ENCODE data around the gene SPDYE17. TPM values are rescaled to one million over a fixed set of nuclear protein-coding genes. Genes with fewer than 3 reads are reported as not detected.
"Not testable (repeated sequence)": the region's sequence is repeated elsewhere in the genome, so short reads cannot be mapped to it uniquely, and the experiment has no call there.

Gene SPDYE17
- total RNA-seq, 1 donor from 2014 or later, result not detected

GRCh38 chr7:77006127-77007110, 25.7 kb downstream of the SPDYE17 start:
- H3K36me3 Mint-ChIP-seq (ENCODE audit: low read depth); H3K27me3 Mint-ChIP-seq (ENCODE audit: low read depth); H3K4me3 Mint-ChIP-seq (ENCODE audit: low read depth); intact Hi-C loops (cut with micrococcal nuclease); H3K4me1 Mint-ChIP-seq (ENCODE audit: low read depth); H3K27ac Mint-ChIP-seq; DNase-seq (ENCODE audit: low spot score); H3K9me3 Mint-ChIP-seq: not testable (repeated sequence)

GRCh38 chr7:77005461-77006057, 26.6 kb downstream of the SPDYE17 start:
- H3K27ac Mint-ChIP-seq; H3K4me3 Mint-ChIP-seq (ENCODE audit: low read depth); intact Hi-C loops (cut with micrococcal nuclease); DNase-seq (ENCODE audit: low spot score); H3K27me3 Mint-ChIP-seq (ENCODE audit: low read depth); H3K9me3 Mint-ChIP-seq; H3K4me1 Mint-ChIP-seq (ENCODE audit: low read depth); H3K36me3 Mint-ChIP-seq (ENCODE audit: low read depth): not testable (repeated sequence)

GRCh38 chr7:77004151-77004550, 28.0 kb downstream of the SPDYE17 start:
- H3K4me3 Mint-ChIP-seq (ENCODE audit: low read depth); H3K4me1 Mint-ChIP-seq (ENCODE audit: low read depth); H3K9me3 Mint-ChIP-seq; intact Hi-C loops (cut with micrococcal nuclease); DNase-seq (ENCODE audit: low spot score); H3K27me3 Mint-ChIP-seq (ENCODE audit: low read depth); H3K36me3 Mint-ChIP-seq (ENCODE audit: low read depth); H3K27ac Mint-ChIP-seq: not testable (repeated sequence)

DNA sequence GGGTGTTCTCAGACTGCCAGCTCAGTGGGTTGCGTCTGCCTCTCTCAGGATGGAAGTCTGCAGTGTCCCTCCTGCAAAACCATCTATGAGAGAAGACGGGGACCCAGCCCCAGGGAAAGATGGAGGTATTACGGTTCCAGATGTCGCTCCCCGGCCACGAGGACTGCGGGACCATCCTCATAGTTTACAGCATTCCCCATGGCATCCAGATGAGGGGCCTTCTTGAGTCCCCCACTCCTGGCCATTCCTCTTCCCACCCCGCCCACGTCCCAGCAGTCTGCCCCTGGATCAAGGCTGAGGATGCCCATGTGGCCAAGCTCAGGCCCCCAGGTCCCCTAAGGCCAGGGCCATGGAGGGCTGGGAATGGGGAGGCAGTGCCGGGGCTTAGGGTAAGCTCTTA, 28.9 kb downstream of the SPDYE17 start:
- H3K27me3 Mint-ChIP-seq (ENCODE audit: low read depth); H3K36me3 Mint-ChIP-seq (ENCODE audit: low read depth); H3K4me3 Mint-ChIP-seq (ENCODE audit: low read depth); DNase-seq (ENCODE audit: low spot score); H3K27ac Mint-ChIP-seq; intact Hi-C loops (cut with micrococcal nuclease); H3K4me1 Mint-ChIP-seq (ENCODE audit: low read depth); H3K9me3 Mint-ChIP-seq: not testable (repeated sequence)

- H3K9me3 Mint-ChIP-seq; H3K27me3 Mint-ChIP-seq (ENCODE audit: low read depth); DNase-seq (ENCODE audit: low spot score): not testable (repeated sequence)
Observed at GRCh38 chr7:77002678-77003233, 29.4 kb downstream of the SPDYE17 start.

GRCh38 chr7:77002104-77002503, 30.1 kb downstream of the SPDYE17 start:
- H3K9me3 Mint-ChIP-seq; H3K4me3 Mint-ChIP-seq (ENCODE audit: low read depth); H3K27me3 Mint-ChIP-seq (ENCODE audit: low read depth); H3K27ac Mint-ChIP-seq; DNase-seq (ENCODE audit: low spot score); H3K4me1 Mint-ChIP-seq (ENCODE audit: low read depth); H3K36me3 Mint-ChIP-seq (ENCODE audit: low read depth); intact Hi-C loops (cut with micrococcal nuclease): not testable (repeated sequence)

More at GRCh38 chr7:77002678-77003233, 29.4 kb downstream of the SPDYE17 start:
- H3K4me1 Mint-ChIP-seq (ENCODE audit: low read depth); H3K4me3 Mint-ChIP-seq (ENCODE audit: low read depth); H3K27ac Mint-ChIP-seq; H3K36me3 Mint-ChIP-seq (ENCODE audit: low read depth); intact Hi-C loops (cut with micrococcal nuclease): not testable (repeated sequence)

DNA sequence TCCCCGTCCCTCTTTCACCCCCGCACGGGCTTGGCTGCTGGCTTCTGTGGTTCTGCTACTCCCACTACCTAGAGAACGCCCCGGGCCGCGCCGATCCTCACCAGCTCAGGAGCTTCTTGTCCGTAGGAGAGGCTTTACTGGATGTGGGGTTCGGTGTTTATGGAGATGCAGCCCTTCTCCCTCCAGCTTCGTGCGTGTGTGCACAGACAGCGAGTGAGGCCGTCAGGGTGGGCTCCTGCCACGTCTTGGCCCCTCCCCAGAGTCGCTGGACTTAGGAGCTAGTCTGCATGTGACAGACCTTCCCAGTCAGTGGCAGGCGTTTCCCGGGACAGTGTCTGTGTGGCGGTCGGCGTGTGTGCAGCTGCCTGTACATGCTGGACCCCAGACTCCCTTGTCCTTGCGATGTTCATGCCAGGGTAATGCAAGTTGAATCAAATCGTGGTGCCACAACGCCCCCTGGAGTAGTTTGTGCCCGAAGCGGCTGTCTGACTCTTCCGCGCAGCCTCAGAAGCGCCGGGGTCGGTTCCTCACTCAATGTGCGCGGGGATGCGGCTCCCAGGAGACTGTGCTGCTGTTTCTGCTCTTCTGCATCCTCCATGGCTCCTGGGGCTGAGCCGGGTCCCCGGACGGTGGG, 32.6 kb downstream of the SPDYE17 start:
- DNase-seq (ENCODE audit: low spot score); H3K36me3 Mint-ChIP-seq (ENCODE audit: low read depth); H3K9me3 Mint-ChIP-seq; H3K4me1 Mint-ChIP-seq (ENCODE audit: low read depth); H3K27ac Mint-ChIP-seq; H3K27me3 Mint-ChIP-seq (ENCODE audit: low read depth); intact Hi-C loops (cut with micrococcal nuclease); H3K4me3 Mint-ChIP-seq (ENCODE audit: low read depth): not testable (repeated sequence)

DNA sequence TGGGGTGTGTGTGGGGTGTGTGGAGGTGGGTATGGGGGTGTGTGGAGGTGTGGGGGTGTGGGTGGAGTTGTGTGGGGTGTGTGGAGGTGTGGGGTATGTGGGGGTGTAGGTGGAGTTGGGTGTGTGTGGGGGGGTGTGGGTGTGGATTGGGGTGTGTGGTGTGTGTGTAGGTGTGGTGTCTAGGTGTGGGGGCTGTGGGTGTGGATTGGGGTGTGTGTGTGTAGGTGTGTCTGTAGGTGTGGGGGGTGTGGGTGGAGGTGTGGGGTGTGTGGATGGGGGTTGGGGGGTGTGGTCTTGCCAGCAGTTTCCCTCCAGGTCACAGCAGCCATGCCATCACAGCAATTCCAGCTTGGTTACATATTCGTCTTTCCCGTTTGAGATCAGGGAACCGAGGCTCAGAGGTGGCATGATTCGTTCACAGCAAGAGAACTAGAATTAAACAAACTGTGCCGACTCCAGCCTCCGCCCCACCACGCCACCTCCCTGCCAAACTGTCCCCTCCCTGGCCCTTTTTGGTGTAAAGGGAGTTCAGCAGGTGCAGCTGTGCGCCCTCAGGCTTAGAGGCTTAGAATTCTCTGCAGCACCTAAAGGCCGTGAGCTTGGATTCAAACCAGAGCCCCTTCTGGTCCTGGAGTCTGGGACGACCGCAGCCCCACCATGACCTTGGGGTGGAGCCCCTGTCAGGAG, 33.3 kb downstream of the SPDYE17 start:
- H3K4me1 Mint-ChIP-seq (ENCODE audit: low read depth); H3K4me3 Mint-ChIP-seq (ENCODE audit: low read depth); H3K27ac Mint-ChIP-seq; DNase-seq (ENCODE audit: low spot score); H3K9me3 Mint-ChIP-seq; intact Hi-C loops (cut with micrococcal nuclease); H3K27me3 Mint-ChIP-seq (ENCODE audit: low read depth); H3K36me3 Mint-ChIP-seq (ENCODE audit: low read depth): not testable (repeated sequence)

DNA sequence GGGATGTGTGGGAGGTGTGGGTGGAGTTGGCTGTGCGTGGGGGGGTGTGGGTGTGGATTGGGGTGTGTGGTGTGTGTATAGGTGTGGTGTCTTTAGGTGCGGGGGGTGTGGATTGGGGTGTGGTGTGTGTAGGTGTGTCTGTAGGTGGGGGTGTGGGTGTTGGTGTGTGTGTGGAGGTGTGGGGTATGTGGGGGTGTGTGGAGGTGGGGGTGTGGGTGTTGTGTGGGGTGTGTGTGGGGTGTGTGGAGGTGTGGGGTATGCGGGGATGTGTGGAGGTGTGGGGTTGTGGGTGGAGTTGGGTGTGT, 33.9 kb downstream of the SPDYE17 start:
- intact Hi-C loops (cut with micrococcal nuclease), result no loop called here
- no peak for DNase-seq (ENCODE audit: low spot score)
- no peaks in the 10 kb centered on the region for H3K4me1 Mint-ChIP-seq (ENCODE audit: low read depth)
- H3K27ac Mint-ChIP-seq, result no peak overlapping the region
- H3K4me3 Mint-ChIP-seq (ENCODE audit: low read depth), result no peak overlapping the region
- peaks cover 3% of the 10 kb centered on the region for H3K36me3 Mint-ChIP-seq (ENCODE audit: low read depth)
- no peaks in the 10 kb centered on the region for H3K9me3 Mint-ChIP-seq
- H3K27me3 Mint-ChIP-seq (ENCODE audit: low read depth), result no peaks in the 10 kb centered on the region

- no peaks in the 10 kb centered on the region for H3K9me3 Mint-ChIP-seq
- H3K27me3 Mint-ChIP-seq (ENCODE audit: low read depth), result no peaks in the 10 kb centered on the region
- no peak overlapping the region for H3K4me3 Mint-ChIP-seq (ENCODE audit: low read depth)
- DNase-seq (ENCODE audit: low spot score), result no peak
- H3K4me1 Mint-ChIP-seq (ENCODE audit: low read depth), result no peaks in the 10 kb centered on the region
- H3K27ac Mint-ChIP-seq, result peak overlapping the region; percentile 7
- H3K36me3 Mint-ChIP-seq (ENCODE audit: low read depth), result no peaks in the 10 kb centered on the region
- intact Hi-C loops (cut with micrococcal nuclease), result no loop called here
Observed at GRCh38 chr7:76997381-76998284, 34.5 kb downstream of the SPDYE17 start.

GRCh38 chr7:76996932-76997331, 35.2 kb downstream of the SPDYE17 start:
- H3K4me1 Mint-ChIP-seq (ENCODE audit: low read depth); DNase-seq (ENCODE audit: low spot score); H3K27ac Mint-ChIP-seq; intact Hi-C loops (cut with micrococcal nuclease); H3K36me3 Mint-ChIP-seq (ENCODE audit: low read depth); H3K9me3 Mint-ChIP-seq; H3K27me3 Mint-ChIP-seq (ENCODE audit: low read depth); H3K4me3 Mint-ChIP-seq (ENCODE audit: low read depth): not testable (repeated sequence)

DNA sequence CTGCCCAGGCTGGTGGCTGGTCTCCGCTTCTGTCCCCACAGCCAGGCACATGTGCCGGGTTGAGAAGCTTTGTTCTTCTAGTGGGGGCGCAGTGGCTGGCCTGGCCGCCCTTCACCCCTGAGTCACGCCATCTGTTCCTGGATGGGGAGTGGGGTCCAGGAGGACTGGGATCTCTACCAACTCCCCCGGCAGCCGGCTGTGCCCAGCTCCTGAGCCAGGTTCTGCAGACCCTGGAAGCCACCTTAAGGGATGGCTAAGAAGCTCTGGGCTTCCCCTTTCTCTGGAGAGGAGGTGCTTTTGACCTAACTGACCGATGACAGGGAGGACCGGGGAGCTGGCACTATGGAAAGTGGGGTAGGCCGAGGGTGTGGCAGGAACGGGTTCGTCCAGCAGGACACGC, 37.9 kb downstream of the SPDYE17 start:
- H3K4me3 Mint-ChIP-seq (ENCODE audit: low read depth); intact Hi-C loops (cut with micrococcal nuclease); H3K27me3 Mint-ChIP-seq (ENCODE audit: low read depth); H3K4me1 Mint-ChIP-seq (ENCODE audit: low read depth); H3K27ac Mint-ChIP-seq; H3K36me3 Mint-ChIP-seq (ENCODE audit: low read depth); DNase-seq (ENCODE audit: low spot score); H3K9me3 Mint-ChIP-seq: not testable (repeated sequence)

Measured in activated T-helper 2 cell treated with anti-CD3 and anti-CD28 coated beads, Interferon-gamma antibody, Interleukin-2, Interleukin-4, amounts not matched to agents 10 μg/mL and 5 μg/mL and 100 μg/mL, durations not matched to agents 14 hours and 24 hours and 36 hours (primary cell).